SK-N-SH (cell line): ENCODE results near the gene GNA15. TPM values are rescaled to one million over a fixed set of nuclear protein-coding genes. Genes with fewer than 3 reads are reported as not detected.
"Not testable (repeated sequence)": the region's sequence is repeated elsewhere in the genome, so short reads cannot be mapped to it uniquely, and the experiment has no call there.

Source experiments
- CTCF ChIA-PET: fragments of 300-600, 350-600 bp; formaldehyde crosslinking; extraction: SDS; loops from one replicate; lab custom pipeline; 2021; lab: Yijun Ruan, JAX
- POLR2A ChIA-PET: fragments of 350-600 bp; sonication (Branson Sonifier 250); formaldehyde crosslinking; extraction: SDS; loops from one replicate; lab custom pipeline; 2020; ENCODE audit warnings: antibody characterized with exemption, inconsistent platforms; lab: Yijun Ruan, JAX
- DNase-seq: peaks from one replicate; pipeline ENCODE4 v3.0.0; 2012
- H2AFZ ChIP-seq: fragments of 200-600 bp; sonication (generic); 2 replicates; pipeline ENCODE4 v1.8.1; 2016; ENCODE audit warnings: antibody characterized with exemption, mild to moderate bottlenecking, low read depth
- H3F3A ChIP-seq: fragments of 200-600 bp; sonication (generic); replicated peaks from 2 replicates; pipeline ENCODE3; 2016; ENCODE audit warnings: antibody characterized with exemption, mild to moderate bottlenecking; ENCODE audit not compliant: insufficient read depth
- H3K27ac ChIP-seq, 2 experiments: fragments of 200-500 bp in 1 of 2; fragments of 200-600 bp in 1 of 2; sonication (Bioruptor generic) in 1 of 2; sonication (generic), shearing (Covaris generic) in 1 of 2; 2 replicates each; pipeline versions ENCODE4 v1.5.1 to v1.6.1; 2014 to 2016; ENCODE audit warnings: low read depth in 2 of 2, inconsistent platforms in 1 of 2, low read length in 1 of 2, mild to moderate bottlenecking in 1 of 2, mixed read lengths in 1 of 2
- H3K27me3 ChIP-seq: fragments of 200-600 bp; sonication (generic), shearing (Covaris generic); 2 replicates; pipeline ENCODE4 v1.6.1; 2016; ENCODE audit warnings: mixed run types; ENCODE audit not compliant: insufficient read depth
- H3K36me3 ChIP-seq, 2 experiments: fragments of 200-500 bp in 1 of 2; fragments of 200-600 bp in 1 of 2; sonication (Bioruptor generic) in 1 of 2; sonication (generic) in 1 of 2; replicated peaks in 1 of 2; 2 replicates each; pipeline versions ENCODE3 to v1.5.1; 2014 to 2016; ENCODE audit warnings: low read length in 1 of 2, mild to moderate bottlenecking in 1 of 2; ENCODE audit not compliant: insufficient read depth in 2 of 2, control insufficient read depth in 1 of 2
- H3K4me1 ChIP-seq, 2 experiments: fragments of 200-500 bp in 1 of 2; fragments of 200-600 bp in 1 of 2; sonication (Bioruptor generic) in 1 of 2; sonication (generic), shearing (Covaris generic) in 1 of 2; 2 replicates each; pipeline versions ENCODE4 v1.5.1 to v1.6.1; 2014 to 2016; ENCODE audit warnings: low read depth in 1 of 2, low read length in 1 of 2, mixed run types in 1 of 2; ENCODE audit not compliant: insufficient read depth in 2 of 2, control insufficient read depth in 1 of 2
- H3K4me2 ChIP-seq: fragments of 200-600 bp; sonication (generic), shearing (Covaris generic); 2 replicates; pipeline ENCODE4 v1.6.1; 2017; ENCODE audit warnings: mixed run types
- H3K4me3 ChIP-seq, 2 experiments: fragments of 200-500 bp in 1 of 2; fragments of 200-600 bp in 1 of 2; sonication (Bioruptor generic) in 1 of 2; sonication (generic), shearing (Covaris generic) in 1 of 2; 2 replicates each; pipeline versions ENCODE4 v1.5.1 to v1.8.1; 2014 to 2016; ENCODE audit warnings: low read depth in 2 of 2, inconsistent platforms in 1 of 2, low read length in 1 of 2, mild to moderate bottlenecking in 1 of 2, mixed read lengths in 1 of 2, moderate library complexity in 1 of 2
- H3K79me2 ChIP-seq: fragments of 200-600 bp; sonication (generic); 2 replicates; pipeline ENCODE4 v1.8.1; 2017; ENCODE audit warnings: mild to moderate bottlenecking; ENCODE audit not compliant: insufficient read depth
- H3K9ac ChIP-seq: fragments of 200-600 bp; sonication (generic); 2 replicates; pipeline ENCODE4 v1.6.1; 2017; ENCODE audit warnings: mixed run types
- H3K9me2 ChIP-seq: fragments of 200-600 bp; sonication (generic); 2 replicates; pipeline ENCODE4 v1.6.1; 2017; ENCODE audit warnings: mixed run types
- H3K9me3 ChIP-seq: fragments of 200-600 bp; sonication (generic); 2 replicates; pipeline ENCODE4 v1.6.1; 2017; ENCODE audit warnings: mixed run types, mild to moderate bottlenecking, moderate library complexity
- H4K20me1 ChIP-seq: fragments of 200-600 bp; sonication (generic); 2 replicates; pipeline ENCODE4 v1.6.1; 2017; ENCODE audit warnings: mild to moderate bottlenecking, mixed run types; ENCODE audit not compliant: insufficient read depth
- CHD2 ChIP-seq: fragments of 150-350 bp; IDR thresholded peaks from 2 replicates; pipeline ENCODE4 v1.6.1; 2018; ENCODE audit warnings: low read length; ENCODE audit not compliant: partially characterized antibody
- CTCF ChIP-seq: fragments of 200-600 bp; sonication (generic); IDR thresholded peaks from 2 replicates; pipeline ENCODE4 v1.6.1; 2017; ENCODE audit warnings: antibody characterized with exemption, mild to moderate bottlenecking, moderate library complexity
- FOSL2 ChIP-seq: IDR thresholded peaks from 2 replicates; pipeline ENCODE4 v1.4.0; 2012; ENCODE audit warnings: low read depth, mild to moderate bottlenecking, moderate library complexity, borderline replicate concordance
- SIN3A ChIP-seq: IDR thresholded peaks from 2 replicates; pipeline ENCODE4 v1.6.1; 2012; ENCODE audit warnings: low read depth, mild to moderate bottlenecking, low read length, moderate library complexity, borderline replicate concordance
- USF1 ChIP-seq: IDR thresholded peaks from 2 replicates; pipeline ENCODE4 v1.4.0; 2012; ENCODE audit warnings: low read depth, borderline replicate concordance
- WGBS: methylation state at CpG from one replicate; pipeline ENCODE4 v1.1.6; 2017; ENCODE audit warnings: low lambda C conversion rate; 5-methylcytosine and 5-hydroxymethylcytosine counted together
- polyA plus RNA-seq, 3 experiments: library from polyadenylated mRNA; depleted of rRNA; stranded (reverse); fragments of >200 nt; gene quantifications; 2 replicates each; pipeline ENCODE4 v1.2.3, GENCODE V29; 2012

Gene GNA15
- polyA plus RNA-seq (2012; rRNA removed) = 0.05 and 0.13 TPM in 2 replicates
- 0.03 and 0.04 TPM in 2 replicates for polyA plus RNA-seq (2012; cell fraction: cytosol; rRNA removed)
- polyA plus RNA-seq (2012; cell fraction: nucleus; rRNA removed) = 0.15 and 0.21 TPM in 2 replicates

- WGBS = 86% methylated on average over 27 of the region's 40 CpGs
- Histone ChIP-seq H2AFZ (no peak within 1 kb of the TSS), H3K4me2 (no peak within 1 kb of the TSS), H3K4me1 (peaks cover 0 to 2% of the 10 kb centered on the region in 2 experiments; a peak in 1 of 4 replicates), H4K20me1 (no peaks in the 10 kb centered on the region), H3F3A (peaks cover 15% of the 10 kb centered on the region), H3K27me3 (no peaks in the 10 kb centered on the region), H3K9ac (no peak within 1 kb of the TSS), H3K79me2 (no peaks in the 10 kb centered on the region), H3K9me2 (no peaks in the 10 kb centered on the region), H3K27ac (no peak within 1 kb of the TSS; a peak in 1 of 4 replicates), H3K36me3 (no peaks in the 10 kb centered on the region), H3K4me3 (no peak within 1 kb of the TSS), H3K9me3 (no peaks in the 10 kb centered on the region)
- CTCF ChIA-PET = interaction anchor here (1.0 kb wide), 1 partner anchor 185 kb away, joined by 6 read pairs; no protein-coding TSS in a partner anchor
- DNase-seq = no peak
- POLR2A ChIA-PET = no interaction called here
- TF ChIP-seq FOSL2 (no peak), SIN3A (no peak)
These were observed at the start of gene GNA15 for GRCh38 chr19:3135961-3136683. Gene GNA15 (plus strand): TSS chr19:3136033. CDS start chr19:3136451, 418 bp downstream.

GRCh38 chr19:3087769-3088168 is 48.1 kb upstream of the GNA15 start:
- Histone ChIP-seq H3F3A (no peaks in the 10 kb centered on the region), H3K27me3 (no peaks in the 10 kb centered on the region), H2AFZ (no peak overlapping the region), H3K36me3 (no peaks in the 10 kb centered on the region), H3K9me3 (no peaks in the 10 kb centered on the region), H3K27ac (no peak overlapping the region), H3K79me2 (no peaks in the 10 kb centered on the region), H3K9me2 (no peaks in the 10 kb centered on the region), H3K4me2 (no peak overlapping the region), H3K9ac (no peak overlapping the region), H3K4me3 (no peak overlapping the region), H4K20me1 (no peaks in the 10 kb centered on the region), H3K4me1 (no peaks in the 10 kb centered on the region)
- no peak for TF ChIP-seq USF1
- TF ChIP-seq CTCF = no peak
- TF ChIP-seq CHD2 = no peak
- no peak for TF ChIP-seq FOSL2
- WGBS = 54% methylated on average over 10 of the region's 10 CpGs
- POLR2A ChIA-PET = no interaction called here
- CTCF ChIA-PET = interaction anchor here (0.9 to 3.4 kb wide), 2 partner anchors 12 to 16 kb away, joined by 3 to 23 read pairs; no protein-coding TSS in a partner anchor
- DNase-seq = no peak

GRCh38 chr19:3089299-3089855 is 46.5 kb upstream of the GNA15 start:
- H3K4me2 ChIP-seq, H3K9ac ChIP-seq, H3F3A ChIP-seq, H3K27ac ChIP-seq, H3K36me3 ChIP-seq, H3K4me3 ChIP-seq, H3K9me3 ChIP-seq, H3K9me2 ChIP-seq, H3K4me1 ChIP-seq, POLR2A ChIA-PET, DNase-seq, H3K27me3 ChIP-seq, H3K79me2 ChIP-seq, H4K20me1 ChIP-seq, H2AFZ ChIP-seq: not testable (repeated sequence)
- WGBS = 55% methylated on average over 6 of the region's 7 CpGs
- CTCF ChIA-PET = interaction anchor here (0.8 to 3.4 kb wide), 5 partner anchors 13 to 37 kb away, joined by 3 to 23 read pairs (median 5); no protein-coding TSS in a partner anchor
